CD4-positive, alpha-beta T cell (primary cell): ENCODE measurements around the gene KLK4. TPM values are rescaled to one million over a fixed set of nuclear protein-coding genes. Genes with fewer than 3 reads are reported as not detected.

Experiments used
- ATAC-seq: fragments of 200-7000 bp; cut with Tn5 transposase; one replicate; pipeline ENCODE4 v1.10.0; 2022; ENCODE audit warnings: mild to moderate bottlenecking; ENCODE audit not compliant: poor library complexity
- CTCF ChIA-PET: fragments of 350-600 bp; sonication (Branson Sonifier 250); formaldehyde crosslinking; loops from one replicate; lab custom pipeline; 2021; ENCODE audit warnings: antibody characterized with exemption, inconsistent platforms; lab: Charles Lee
- POLR2A ChIA-PET: fragments of 350-600 bp; sonication (Branson Sonifier 250); formaldehyde crosslinking; loops from one replicate; lab custom pipeline; 2021; ENCODE audit warnings: antibody characterized with exemption, inconsistent platforms; lab: Charles Lee
- DNase-seq, 14 experiments: peaks; one replicate each; pipeline ENCODE4 v3.0.0-alpha.2; 2013 to 2020; ENCODE audit warnings: mixed read lengths in 2 of 14
- H3K27ac ChIP-seq, 2 donors: one replicate each; pipeline versions ENCODE4 v1.5.1 to v1.7.0; 2013; ENCODE audit warnings: low read length in 2 of 2, low read depth in 1 of 2, mild to moderate bottlenecking in 1 of 2
- H3K27me3 ChIP-seq, 2 experiments: 1 replicate in 1 of 2; 2 replicates in 1 of 2; pipeline versions ENCODE4 v1.6.1 to v1.7.0; 2013; ENCODE audit warnings: low read length in 2 of 2, control low read depth in 1 of 2, mild to moderate bottlenecking in 1 of 2, moderate library complexity in 1 of 2; ENCODE audit not compliant: insufficient read depth in 2 of 2, control insufficient read depth in 1 of 2
- H3K36me3 ChIP-seq: one replicate; pipeline ENCODE4 v1.6.1; 2013; ENCODE audit warnings: low read length, control low read depth; ENCODE audit not compliant: insufficient read depth
- H3K4me1 ChIP-seq: one replicate; pipeline ENCODE4 v1.6.1; 2013; ENCODE audit warnings: low read length, control low read depth; ENCODE audit not compliant: insufficient read depth
- H3K4me3 ChIP-seq: one replicate; pipeline ENCODE4 v1.5.1; 2013; ENCODE audit warnings: mild to moderate bottlenecking, low read length, moderate library complexity
- H3K9me3 ChIP-seq, 2 experiments: 1 replicate in 1 of 2; 2 replicates in 1 of 2; pipeline versions ENCODE4 v1.6.1 to v1.7.0; 2013; ENCODE audit warnings: low read length in 2 of 2, mild to moderate bottlenecking in 2 of 2, control low read depth in 1 of 2, moderate library complexity in 1 of 2; ENCODE audit not compliant: control insufficient read depth in 1 of 2, insufficient read depth in 1 of 2
- H3K27ac Mint-ChIP-seq: one replicate; pipeline ENCODE4 v1.8.0; 2020; ENCODE audit warnings: mixed read lengths
- H3K27me3 Mint-ChIP-seq: one replicate; pipeline ENCODE4 v1.8.0; 2021; ENCODE audit warnings: mixed read lengths
- H3K36me3 Mint-ChIP-seq: one replicate; pipeline ENCODE4 v1.8.0; 2021; ENCODE audit warnings: low read depth, mixed read lengths
- H3K4me1 Mint-ChIP-seq: one replicate; pipeline ENCODE4 v1.8.0; 2021; ENCODE audit warnings: low read depth, mixed read lengths
- H3K4me3 Mint-ChIP-seq: one replicate; pipeline ENCODE4 v1.8.0; 2020; ENCODE audit warnings: mild to moderate bottlenecking, mixed read lengths
- H3K9me3 Mint-ChIP-seq: one replicate; pipeline ENCODE4 v1.8.0; 2020; ENCODE audit warnings: mixed read lengths
- intact Hi-C, 2 experiments: fragments of 100-400 bp; cut with DNase I in 1 of 2; cut with micrococcal nuclease in 1 of 2; formaldehyde crosslinking; loops; one replicate each; pipeline versions ENCODE4 v1.15.1 to v1.9.0; 2023 to 2025; cut with DNase I, micrococcal nuclease
- total RNA-seq, 174 experiments: library from RNA in 2 of 174; stranded (reverse) in 2 of 174; gene quantifications; one replicate each; pipeline ENCODE4 v1.2.3 and lab custom pipeline; 2021 to 2026
- TF ChIP-seq, protein P1 (sequence below): fragments of 200-600 bp; IDR thresholded peaks from one replicate; pipeline ENCODE4 v1.8.0; 2022; ENCODE audit warnings: antibody characterized with exemption, mild to moderate bottlenecking

The KLK4 gene
- total RNA-seq, 2 experiments from 2014 or later: not detected

DNA sequence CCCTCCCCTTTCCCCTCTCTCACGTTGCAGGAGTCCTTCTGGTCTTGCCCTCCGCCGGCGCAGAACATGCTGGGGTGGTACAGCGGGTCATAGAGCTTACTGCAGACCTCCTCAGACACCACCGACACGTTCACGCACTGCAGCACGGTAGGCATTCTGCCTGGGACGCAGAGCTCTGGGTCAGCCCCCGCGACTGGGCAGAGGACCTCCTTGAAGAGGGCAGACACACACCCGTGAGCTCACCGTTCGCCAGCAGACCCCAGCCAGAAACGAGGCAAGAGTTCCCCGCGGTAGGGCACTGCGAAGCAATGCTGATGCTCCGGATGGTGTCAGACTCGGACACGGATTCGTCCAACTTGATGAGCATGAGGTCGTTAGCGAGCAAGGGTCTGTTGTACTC is 2.9 kb downstream of the KLK4 start:
- H3K4me1 ChIP-seq: peaks cover 8% of the 10 kb centered on the region
- intact Hi-C loops: no loop called here
- no peaks in the 10 kb centered on the region for H3K36me3 Mint-ChIP-seq
- no peak overlapping the region for H3K27ac Mint-ChIP-seq
- H3K4me3 Mint-ChIP-seq: no peak overlapping the region
- ChIA-PET CTCF (no interaction called here), POLR2A (no interaction called here)
- H3K4me1 Mint-ChIP-seq: peaks cover 8% of the 10 kb centered on the region
- peaks cover 22% of the 10 kb centered on the region for H3K27me3 Mint-ChIP-seq
- H3K4me3 ChIP-seq: no peak overlapping the region
- H3K9me3 Mint-ChIP-seq: no peaks in the 10 kb centered on the region
- H3K27ac ChIP-seq: no peak overlapping the region
- TF ChIP-seq, protein P1, sequence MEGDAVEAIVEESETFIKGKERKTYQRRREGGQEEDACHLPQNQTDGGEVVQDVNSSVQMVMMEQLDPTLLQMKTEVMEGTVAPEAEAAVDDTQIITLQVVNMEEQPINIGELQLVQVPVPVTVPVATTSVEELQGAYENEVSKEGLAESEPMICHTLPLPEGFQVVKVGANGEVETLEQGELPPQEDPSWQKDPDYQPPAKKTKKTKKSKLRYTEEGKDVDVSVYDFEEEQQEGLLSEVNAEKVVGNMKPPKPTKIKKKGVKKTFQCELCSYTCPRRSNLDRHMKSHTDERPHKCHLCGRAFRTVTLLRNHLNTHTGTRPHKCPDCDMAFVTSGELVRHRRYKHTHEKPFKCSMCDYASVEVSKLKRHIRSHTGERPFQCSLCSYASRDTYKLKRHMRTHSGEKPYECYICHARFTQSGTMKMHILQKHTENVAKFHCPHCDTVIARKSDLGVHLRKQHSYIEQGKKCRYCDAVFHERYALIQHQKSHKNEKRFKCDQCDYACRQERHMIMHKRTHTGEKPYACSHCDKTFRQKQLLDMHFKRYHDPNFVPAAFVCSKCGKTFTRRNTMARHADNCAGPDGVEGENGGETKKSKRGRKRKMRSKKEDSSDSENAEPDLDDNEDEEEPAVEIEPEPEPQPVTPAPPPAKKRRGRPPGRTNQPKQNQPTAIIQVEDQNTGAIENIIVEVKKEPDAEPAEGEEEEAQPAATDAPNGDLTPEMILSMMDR: no peak
- no peak for ATAC-seq
- no peak for DNase-seq
- peaks cover 32 to 71% of the 10 kb centered on the region in 2 experiments for H3K27me3 ChIP-seq
- peaks cover 0 to 26% of the 10 kb centered on the region in 2 experiments for H3K9me3 ChIP-seq
- H3K36me3 ChIP-seq: no peaks in the 10 kb centered on the region

DNA sequence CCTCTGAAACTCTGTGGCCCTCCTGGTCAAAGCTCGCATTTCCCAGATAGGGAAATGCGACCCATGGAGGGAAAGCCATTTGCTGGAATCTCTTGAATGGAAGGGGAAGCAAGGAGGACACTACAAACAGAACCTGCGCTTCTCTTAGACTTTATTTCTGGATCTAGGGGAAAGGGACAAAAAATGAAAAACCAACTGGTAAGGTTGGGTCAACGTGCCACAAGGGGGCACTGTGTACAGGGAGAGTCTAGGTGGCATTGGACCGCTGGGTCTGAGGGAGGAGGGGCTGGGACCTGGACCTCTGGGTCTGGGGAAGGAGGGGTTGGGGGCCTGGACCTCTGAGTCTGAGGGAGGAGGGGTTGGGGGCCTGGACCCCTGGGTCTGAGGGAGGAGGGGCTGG is 5.0 kb downstream of the KLK4 start:
- Mint-ChIP-seq H3K36me3 (no peaks in the 10 kb centered on the region), H3K4me3 (no peak overlapping the region), H3K4me1 (peaks cover 8% of the 10 kb centered on the region), H3K27ac (no peak overlapping the region), H3K9me3 (no peaks in the 10 kb centered on the region), H3K27me3 (peaks cover 31% of the 10 kb centered on the region)
- Histone ChIP-seq H3K9me3 (peaks cover 0 to 20% of the 10 kb centered on the region in 2 experiments), H3K27ac (no peak overlapping the region), H3K27me3 (peaks cover 23 to 57% of the 10 kb centered on the region in 2 experiments), H3K36me3 (no peaks in the 10 kb centered on the region), H3K4me1 (peaks cover 8% of the 10 kb centered on the region), H3K4me3 (no peak overlapping the region)
- DNase-seq (peak in 8 of 14 experiments; percentile 7 to 35 (median 16)), ATAC-seq (no peak)
- intact Hi-C loops: loop anchor here in 1 of 2 experiments (2.0 kb wide), 1 partner anchor 17 kb away; no protein-coding TSS in a partner anchor
- TF ChIP-seq, protein P1: peak; percentile 25
- CTCF ChIA-PET: no interaction called here
- POLR2A ChIA-PET: no interaction called here

DNA sequence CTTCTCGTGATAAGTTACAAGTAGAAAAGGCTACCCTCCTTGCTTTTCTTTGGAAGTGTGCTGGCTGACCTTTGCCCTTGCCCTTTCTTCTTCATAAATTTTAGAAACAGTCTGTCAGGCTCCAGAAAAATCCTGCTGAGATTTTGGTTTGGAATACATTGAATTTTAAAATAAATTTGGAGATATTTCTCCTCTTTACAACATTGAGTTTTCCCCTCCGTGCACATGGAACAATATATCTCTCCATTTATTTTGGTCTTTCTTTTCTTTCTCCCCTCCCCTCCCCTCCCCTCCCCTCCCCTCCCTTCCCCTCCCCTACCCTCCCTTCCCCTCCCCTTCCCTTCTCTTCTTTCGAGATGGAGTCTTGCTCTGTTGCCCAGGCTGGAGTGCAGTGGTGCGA is 8.6 kb downstream of the KLK4 start:
- peaks cover 6 to 26% of the 10 kb centered on the region in 2 experiments for H3K27me3 ChIP-seq
- H3K9me3 ChIP-seq: no peaks in the 10 kb centered on the region
- CTCF ChIA-PET: no interaction called here
- intact Hi-C loops: no loop called here
- no peak overlapping the region for H3K27ac ChIP-seq
- H3K4me1 ChIP-seq: no peaks in the 10 kb centered on the region
- POLR2A ChIA-PET: no interaction called here
- TF ChIP-seq, protein P1: no peak
- H3K36me3 Mint-ChIP-seq: no peaks in the 10 kb centered on the region
- DNase-seq (no peak), ATAC-seq (no peak)
- H3K27me3 Mint-ChIP-seq: peaks cover 47% of the 10 kb centered on the region
- no peaks in the 10 kb centered on the region for H3K9me3 Mint-ChIP-seq
- no peak overlapping the region for H3K4me3 Mint-ChIP-seq
- no peak overlapping the region for H3K4me3 ChIP-seq
- no peak overlapping the region for H3K27ac Mint-ChIP-seq
- H3K4me1 Mint-ChIP-seq: no peaks in the 10 kb centered on the region
- no peaks in the 10 kb centered on the region for H3K36me3 ChIP-seq
